GM19397 (cell line): ENCODE data around the gene LINGO4.
"Not testable (repeated sequence)": the region's sequence is repeated elsewhere in the genome, so short reads cannot be mapped to it uniquely, and the experiment has no call there.

Source experiments
- ATAC-seq: cut with Tn5 transposase; IDR thresholded peaks from one replicate; pipeline ENCODE4 v1.9.1; 2021; ENCODE audit warnings: mild to moderate bottlenecking, moderate library complexity; ENCODE audit not compliant: unreplicated experiment

LINGO4 gene

GRCh38 chr1:151790071-151790939 lies 14.9 kb downstream of the LINGO4 start, which contains the start of gene TDRKH:
TDRKH (minus strand) TSS chr1:151790500; CDS start chr1:151783022, 7,478 bp downstream.
- ATAC-seq, result peak; percentile 96

DNA sequence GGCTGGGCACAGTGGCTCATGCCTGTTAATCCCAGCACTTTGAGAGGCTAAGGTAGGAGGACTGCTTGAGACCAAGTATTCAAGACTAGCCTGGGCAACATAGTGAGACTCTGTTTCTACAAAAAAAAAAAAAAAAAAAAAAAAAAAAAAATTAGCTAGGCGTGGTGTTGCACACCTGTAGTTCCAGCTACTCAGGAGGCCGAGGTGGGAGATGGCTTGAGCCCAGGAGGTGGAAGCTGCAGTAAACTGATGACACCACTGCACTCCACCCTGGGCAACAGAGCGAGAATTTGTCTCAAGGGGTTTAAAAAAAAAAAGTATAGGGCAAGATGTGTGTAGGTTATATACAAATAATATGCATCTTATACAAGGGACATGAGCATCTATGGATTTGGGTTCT lies 17.5 kb downstream of the LINGO4 start:
- no peak for ATAC-seq

- ATAC-seq, result no peak
Observed at GRCh38 chr1:151783796-151784195, 21.4 kb downstream of the LINGO4 start.

DNA sequence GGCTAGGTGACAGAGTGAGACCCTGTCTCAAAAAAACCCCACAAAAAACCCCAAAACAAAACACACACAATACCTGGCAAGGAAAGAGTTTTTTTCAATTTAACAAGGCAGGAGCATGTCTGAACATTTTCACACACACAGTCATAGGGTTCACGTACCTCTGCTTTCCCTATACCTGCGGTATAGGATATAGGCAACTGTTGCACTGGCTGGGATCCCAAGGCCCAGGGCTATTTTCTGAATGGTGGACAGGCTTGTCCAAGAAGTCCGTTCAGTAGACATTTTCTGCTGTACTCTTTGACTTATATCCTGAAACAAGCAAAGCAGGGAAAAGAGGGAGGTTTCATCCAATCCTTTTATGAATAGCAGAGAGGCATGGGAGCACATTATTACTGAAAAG lies 22.5 kb downstream of the LINGO4 start:
- no peak for ATAC-seq

- ATAC-seq, result not testable (repeated sequence)
Observed at GRCh38 chr1:151782026-151782425, 23.2 kb downstream of the LINGO4 start.

DNA sequence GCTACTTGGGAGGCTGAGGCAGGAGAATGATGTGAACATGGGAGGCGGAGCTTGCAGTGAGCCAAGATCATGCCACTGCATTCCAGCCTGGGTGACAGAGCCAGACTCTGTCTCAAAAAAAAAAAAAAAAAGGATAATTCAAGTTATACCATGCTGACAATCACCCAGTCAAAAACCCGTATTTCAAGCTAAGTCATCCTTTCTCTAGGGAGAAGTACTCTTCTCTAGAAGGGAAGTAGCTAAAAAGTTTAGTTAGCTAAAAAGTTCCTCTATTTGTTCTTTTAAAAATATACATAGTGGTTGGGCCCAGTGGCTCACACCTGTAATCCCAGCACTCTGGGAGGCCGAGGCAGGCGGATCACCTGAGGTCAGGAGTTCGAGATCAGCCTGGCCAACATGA lies 24.5 kb downstream of the LINGO4 start:
- not testable (repeated sequence) for ATAC-seq

DNA sequence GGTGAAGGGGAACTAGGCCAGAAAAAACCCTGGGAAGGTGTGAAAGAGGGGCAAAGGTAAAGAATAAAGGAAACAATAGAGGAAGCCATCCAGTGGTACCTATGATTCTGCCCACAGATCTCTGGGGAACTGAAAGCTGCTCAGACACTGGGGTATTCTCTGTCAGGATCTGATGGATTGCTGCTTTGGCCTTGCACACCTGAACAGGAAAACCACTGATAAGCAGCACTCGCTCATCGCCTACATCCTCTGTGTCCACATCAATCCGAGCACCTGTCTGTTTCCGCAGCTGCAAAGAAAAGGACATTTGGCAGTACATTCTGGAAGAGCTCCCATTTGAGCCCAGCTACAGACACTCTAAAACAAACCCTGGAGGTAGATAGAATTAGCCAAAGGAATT lies 25.4 kb downstream of the LINGO4 start:
- ATAC-seq, result no peak

GRCh38 chr1:151777317-151777716 lies 27.9 kb downstream of the LINGO4 start:
- ATAC-seq, result no peak

DNA sequence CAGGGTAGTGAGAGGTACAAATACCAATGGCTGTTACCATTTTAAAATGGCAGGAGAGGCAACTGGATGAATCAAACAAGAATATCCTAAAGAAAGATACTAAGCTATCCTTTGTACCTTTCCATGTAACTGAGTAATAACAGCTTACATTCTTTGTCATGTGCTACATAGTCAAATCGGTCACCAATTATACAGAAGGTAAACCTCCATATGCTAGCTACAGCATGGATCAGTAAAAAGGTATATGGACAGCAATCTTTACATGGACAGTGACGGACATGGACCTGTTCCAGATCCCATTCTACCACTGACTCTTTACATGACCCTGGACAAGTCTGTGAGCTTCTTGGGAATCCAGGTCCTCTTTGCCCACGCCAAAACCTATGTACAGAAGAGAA lies 28.6 kb downstream of the LINGO4 start:
- no peak for ATAC-seq

GRCh38 chr1:151775894-151776664 lies 29.1 kb downstream of the LINGO4 start:
- ATAC-seq, result no peak

DNA sequence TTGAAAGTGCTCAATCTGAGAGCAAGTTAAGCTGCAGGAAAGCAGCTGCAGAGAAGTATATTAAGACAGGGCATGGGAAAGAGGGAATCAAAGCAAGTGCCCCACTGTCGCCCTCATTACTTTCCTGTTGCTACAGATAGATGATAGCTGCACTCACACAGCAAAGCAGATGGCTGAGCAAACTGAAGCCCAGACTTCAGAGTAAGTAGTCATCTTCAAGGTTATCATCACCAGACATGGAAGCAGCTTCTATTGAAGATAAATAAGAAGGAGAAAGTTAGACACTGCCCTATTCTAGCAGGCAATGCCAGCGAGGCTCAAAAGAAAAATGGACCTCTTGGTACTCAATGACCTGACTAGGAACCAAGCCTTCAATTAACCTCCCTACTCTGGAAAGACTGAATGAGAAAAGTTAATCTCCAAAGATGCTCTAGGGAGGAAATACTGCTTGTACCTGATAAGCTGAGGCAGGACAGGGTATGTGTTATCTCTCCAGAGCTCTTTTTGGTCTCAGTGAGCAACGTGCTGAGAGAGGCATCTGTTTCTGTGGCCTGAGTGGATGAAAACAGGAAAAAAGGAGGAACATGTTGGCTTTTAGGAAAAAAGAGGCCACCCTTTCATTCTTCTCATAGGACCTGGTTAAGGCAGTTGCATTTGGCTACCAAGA lies 30.8 kb downstream of the LINGO4 start:
- ATAC-seq, result no peak

DNA sequence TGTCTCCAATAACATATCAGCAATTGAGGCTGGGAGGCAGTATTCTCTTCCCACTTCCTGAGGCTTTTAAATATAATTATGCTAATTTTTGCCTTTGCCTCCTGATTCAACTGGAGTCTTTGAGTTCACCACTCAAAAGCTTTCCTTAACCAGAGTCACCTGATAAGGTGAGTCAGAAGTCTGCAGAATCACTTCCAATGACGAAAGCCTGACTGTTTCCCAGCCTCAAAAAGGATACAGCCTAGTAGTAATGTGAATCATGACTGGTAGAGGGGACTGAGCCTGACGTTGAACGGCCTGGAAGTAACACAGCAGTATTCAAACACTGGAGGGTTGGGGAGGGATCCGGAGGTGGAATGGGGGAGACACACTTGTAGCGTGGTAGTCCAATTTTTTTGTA lies 31.5 kb downstream of the LINGO4 start:
- ATAC-seq, result no peak

GRCh38 chr1:151769270-151769669 lies 35.9 kb downstream of the LINGO4 start:
- not testable (repeated sequence) for ATAC-seq

GRCh38 chr1:151768351-151769066 lies 36.7 kb downstream of the LINGO4 start:
- not testable (repeated sequence) for ATAC-seq

- ATAC-seq, result no peak
Observed at GRCh38 chr1:151763990-151764389, 41.2 kb downstream of the LINGO4 start.

GRCh38 chr1:151762941-151763921 lies 42.0 kb downstream of the LINGO4 start, which contains the start of gene MRPL9:
MRPL9 (minus strand) TSS chr1:151763496; CDS start chr1:151763479, 17 bp downstream.
- ATAC-seq, result peak; percentile 95

DNA sequence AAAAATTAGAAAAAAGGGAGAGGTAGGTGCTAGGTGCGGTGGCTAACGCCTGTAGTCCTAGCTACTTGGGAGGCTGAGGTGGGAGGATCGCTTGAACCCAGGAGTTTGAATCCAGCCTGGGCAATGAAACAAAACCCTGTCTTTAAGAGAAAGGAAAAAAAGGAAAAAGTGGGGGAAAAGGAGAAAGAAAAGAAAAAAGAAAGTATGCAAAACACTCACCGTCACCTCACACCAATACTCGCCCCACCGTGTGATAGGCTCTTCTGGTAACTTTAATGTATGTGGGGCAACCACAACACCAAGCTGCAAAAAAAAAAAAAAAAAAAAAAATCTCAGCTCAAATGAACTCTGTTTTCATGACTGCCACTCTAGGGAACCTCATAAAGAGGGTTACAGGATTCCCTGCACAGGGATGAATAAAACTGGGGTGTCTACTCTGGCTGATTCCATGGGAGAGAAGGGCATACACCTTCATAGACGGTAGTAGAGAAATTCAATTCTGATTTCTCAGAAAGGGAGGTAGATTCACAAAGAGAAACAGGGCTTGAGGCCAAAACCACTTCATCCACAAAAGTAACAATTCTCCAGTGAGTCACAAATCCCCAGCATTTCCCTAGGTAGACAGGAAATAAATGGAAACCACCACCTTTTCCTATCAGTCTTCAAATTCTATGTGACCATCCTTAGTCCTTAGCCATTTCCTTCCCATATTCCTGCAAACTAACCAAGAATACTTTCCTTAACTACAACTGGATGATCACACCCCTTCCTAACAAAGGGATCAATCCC lies 44.4 kb downstream of the LINGO4 start:
- ATAC-seq, result no peak

DNA sequence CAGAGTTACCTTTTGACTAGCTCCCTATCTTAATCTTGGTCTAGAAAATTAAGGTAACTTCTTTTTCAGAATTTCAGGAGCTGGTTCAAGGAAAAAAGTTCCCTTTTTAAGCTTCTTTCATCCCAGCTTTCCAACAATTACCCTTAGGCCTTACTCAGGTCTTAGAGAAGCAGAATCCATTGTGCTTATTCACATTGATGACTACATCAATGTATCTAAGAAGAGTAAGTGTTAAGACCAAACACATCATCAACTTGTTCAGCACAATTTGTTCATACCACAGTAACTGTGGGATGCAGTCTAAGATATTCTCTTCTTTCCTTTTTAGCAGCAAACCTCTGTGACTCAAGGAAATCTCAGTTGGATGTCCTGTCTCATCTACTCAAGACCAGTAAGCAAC lies 46.0 kb downstream of the LINGO4 start:
- no peak for ATAC-seq

DNA sequence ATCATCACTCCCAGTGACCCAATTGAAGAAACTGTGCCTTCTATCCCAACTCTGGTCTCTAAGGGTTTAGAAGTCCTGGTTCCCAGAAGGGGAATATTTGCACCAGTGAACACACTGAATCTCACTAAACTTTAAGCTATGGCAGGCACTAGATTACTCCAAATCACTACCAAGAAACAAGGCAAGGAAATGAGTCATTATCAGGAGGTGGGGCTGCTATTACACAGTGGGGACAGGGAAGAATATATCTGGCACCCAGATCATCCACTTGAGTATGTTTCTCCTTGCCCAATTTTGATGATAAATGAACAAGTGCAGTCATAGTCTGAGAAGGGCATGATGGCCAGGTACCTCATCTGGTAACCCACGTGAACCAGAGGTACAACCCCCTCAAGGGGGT lies 48.9 kb downstream of the LINGO4 start:
- no peak for ATAC-seq
